Erythroblast (primary cell): Measurements from ENCODE around the gene CFAP210.

Source experiments
- GATA1 ChIP-seq: IDR thresholded peaks from 2 replicates; pipeline ENCODE4 v1.6.1; 2011; ENCODE audit warnings: low read depth, mild to moderate bottlenecking, control low read depth, low read length, moderate library complexity
- POLR2A ChIP-seq: IDR thresholded peaks from 2 replicates; pipeline ENCODE4 v1.6.1; 2011; ENCODE audit warnings: mild to moderate bottlenecking, low read length

DNA sequence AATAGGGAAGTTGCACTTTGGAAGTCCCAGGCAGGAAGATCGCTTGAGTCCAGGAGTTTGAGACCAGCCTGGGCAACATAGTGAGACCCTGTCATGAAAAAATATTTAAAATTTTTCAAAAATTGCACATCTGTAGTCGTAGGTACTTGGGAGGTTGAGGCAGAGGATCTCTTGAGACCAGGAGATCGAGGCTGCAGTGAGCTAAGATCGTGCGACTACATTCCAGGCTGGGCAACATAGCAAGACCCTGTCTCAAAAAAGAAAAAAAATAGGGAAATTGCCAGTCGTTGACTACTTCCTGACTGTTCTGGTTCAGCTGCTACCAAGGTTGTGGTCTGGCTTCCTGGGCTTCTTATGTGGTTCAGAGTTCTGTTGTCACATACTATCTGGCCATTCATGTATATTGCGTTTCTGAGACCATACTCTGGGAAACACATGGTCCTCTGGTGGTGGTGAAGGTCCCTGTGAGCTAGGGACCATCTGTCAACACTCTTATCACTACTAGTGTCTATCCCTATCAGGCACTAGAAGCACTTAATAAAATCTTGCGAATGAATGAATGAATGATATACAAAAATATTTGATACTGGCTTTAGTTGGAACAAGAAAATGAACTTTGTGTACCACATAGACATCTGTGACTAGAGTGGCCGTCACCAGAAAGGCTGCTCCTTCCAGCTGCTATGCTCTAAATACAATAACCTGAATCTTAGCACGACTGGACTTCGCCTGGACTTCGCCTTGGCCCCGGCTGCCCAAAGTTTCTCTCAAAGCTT is 38.6 kb upstream of the CFAP210 start:
- TF ChIP-seq POLR2A (no peak), GATA1 (no peak)
